ENCODE data around the gene HSD17B14. TPM values are rescaled to one million over a fixed set of nuclear protein-coding genes. Genes with fewer than 3 reads are reported as not detected.

HSD17B14 gene
- total RNA-seq, 2 experiments from 2014 or later = 0.93 to 1.3 TPM

GRCh38 chr19:48874303-48875135 is 38.2 kb upstream of the HSD17B14 start:
- peak in 3 of 14 experiments; percentile 29 to 61 (median 40) for DNase-seq
- POLR2A ChIA-PET = interaction anchor here (0.8 to 6.5 kb wide), 6 partner anchors 26 to 93 kb away, joined by 3 to 55 read pairs (median 4); partner anchors contain the start of genes BCAT2, FTL and NUCB1
- peak overlapping the region; percentile 96 for H3K4me3 Mint-ChIP-seq
- H3K27ac Mint-ChIP-seq = peak overlapping the region; percentile 98
- Histone ChIP-seq H3K4me3 (ENCODE audit: low read length) (peak overlapping the region; percentile 100), H3K9me3 (ENCODE audit: control insufficient read depth in 1 of 2, insufficient read depth in 1 of 2, low read length in 2 of 2) (no peaks in the 10 kb centered on the region), H3K36me3 (ENCODE audit: insufficient read depth, low read length) (peaks cover 41% of the 10 kb centered on the region), H3K27me3 (ENCODE audit: control insufficient read depth in 1 of 2, insufficient read depth in 2 of 2, low read length in 2 of 2) (no peaks in the 10 kb centered on the region), H3K4me1 (ENCODE audit: insufficient read depth, low read length) (peaks cover 45% of the 10 kb centered on the region), H3K27ac (ENCODE audit: low read depth in 1 of 2, low read length in 2 of 2) (peak overlapping the region; percentile 100)
- CTCF ChIA-PET = interaction anchor here (0.9 to 1.2 kb wide), 3 partner anchors 16 to 119 kb away, joined by 3 to 7 read pairs (median 5); partner anchors contain the start of genes GYS1 and RUVBL2
- H3K9me3 Mint-ChIP-seq = no peaks in the 10 kb centered on the region
- peaks cover 49% of the 10 kb centered on the region for H3K4me1 Mint-ChIP-seq (ENCODE audit: low read depth)
- intact Hi-C loops (cut with DNase I, micrococcal nuclease) = loop anchor here in 1 of 2 experiments (1.0 to 5.0 kb wide), 2 partner anchors 26 to 98 kb away; partner anchors contain the start of gene NUCB1
- H3K27me3 Mint-ChIP-seq = no peaks in the 10 kb centered on the region
- TF ChIP-seq CTCF (IDR thresholded peaks at IDR 0.05) = no peak
- H3K36me3 Mint-ChIP-seq (ENCODE audit: low read depth) = peaks cover 60% of the 10 kb centered on the region
- no peak for ATAC-seq (ENCODE audit: poor library complexity)

GRCh38 chr19:48873476-48874302 is 37.4 kb upstream of the HSD17B14 start:
- intact Hi-C loops (cut with DNase I, micrococcal nuclease) = loop anchor here (2.0 to 5.0 kb wide), 2 partner anchors 91 to 99 kb away; partner anchors contain the start of gene FTL (in 1 of the 2)
- Mint-ChIP-seq H3K27ac (peak overlapping the region; percentile 98), H3K4me1 (ENCODE audit: low read depth) (peaks cover 48% of the 10 kb centered on the region), H3K9me3 (no peaks in the 10 kb centered on the region), H3K4me3 (peak overlapping the region; percentile 96), H3K36me3 (ENCODE audit: low read depth) (peaks cover 58% of the 10 kb centered on the region), H3K27me3 (no peaks in the 10 kb centered on the region)
- no peak for TF ChIP-seq CTCF (IDR thresholded peaks at IDR 0.05)
- no peak for ATAC-seq (ENCODE audit: poor library complexity)
- no peaks in the 10 kb centered on the region for H3K9me3 ChIP-seq (ENCODE audit: control insufficient read depth in 1 of 2, insufficient read depth in 1 of 2, low read length in 2 of 2)
- H3K27ac ChIP-seq (ENCODE audit: low read depth in 1 of 2, low read length in 2 of 2) = peak overlapping the region; percentile 100
- H3K4me1 ChIP-seq (ENCODE audit: insufficient read depth, low read length) = peaks cover 45% of the 10 kb centered on the region
- ChIA-PET POLR2A (interaction anchor here (0.6 to 6.5 kb wide), 4 partner anchors 27 to 94 kb away, joined by 3 to 55 read pairs (median 16); partner anchors contain the start of genes FTL and NUCB1), CTCF (interaction anchor here (0.9 to 2.1 kb wide), 2 partner anchors 27 to 31 kb away, joined by 3 to 5 read pairs; partner anchors contain the start of gene NUCB1)
- H3K27me3 ChIP-seq (ENCODE audit: control insufficient read depth in 1 of 2, insufficient read depth in 2 of 2, low read length in 2 of 2) = no peaks in the 10 kb centered on the region
- H3K36me3 ChIP-seq (ENCODE audit: insufficient read depth, low read length) = peaks cover 40% of the 10 kb centered on the region
- DNase-seq = peak in 1 of 14 experiments; percentile 41
- H3K4me3 ChIP-seq (ENCODE audit: low read length) = peak overlapping the region; percentile 100

Data from CD4-positive, alpha-beta T cell (primary cell).